Testis (tissue), 2 donors: ENCODE results near the gene DNAH10.

Experiments used
- CTCF ChIP-seq, 3 experiments: fragments of 450-650 bp in 2 of 3; fragments of 200-600 bp in 1 of 3; sonication (generic) in 1 of 3; IDR thresholded peaks; one replicate each; pipeline ENCODE4 v1.5.1; 2016 to 2019; ENCODE audit warnings: antibody characterized with exemption in 3 of 3, mild to moderate bottlenecking in 2 of 3, moderate library complexity in 1 of 3
- POLR2A ChIP-seq: fragments of 450-650 bp; IDR thresholded peaks from one replicate; pipeline ENCODE4 v1.6.1; 2017; ENCODE audit warnings: antibody characterized with exemption, mild to moderate bottlenecking, moderate library complexity

- TF ChIP-seq CTCF (IDR thresholded peaks at IDR 0.05) (no peak), POLR2A (no peak)
These were observed 132.8 kb downstream of the DNAH10 start for GRCh38 chr12:123894823-123895345.
